ENCODE results near the gene RIN3.

The RIN3 gene

DNA sequence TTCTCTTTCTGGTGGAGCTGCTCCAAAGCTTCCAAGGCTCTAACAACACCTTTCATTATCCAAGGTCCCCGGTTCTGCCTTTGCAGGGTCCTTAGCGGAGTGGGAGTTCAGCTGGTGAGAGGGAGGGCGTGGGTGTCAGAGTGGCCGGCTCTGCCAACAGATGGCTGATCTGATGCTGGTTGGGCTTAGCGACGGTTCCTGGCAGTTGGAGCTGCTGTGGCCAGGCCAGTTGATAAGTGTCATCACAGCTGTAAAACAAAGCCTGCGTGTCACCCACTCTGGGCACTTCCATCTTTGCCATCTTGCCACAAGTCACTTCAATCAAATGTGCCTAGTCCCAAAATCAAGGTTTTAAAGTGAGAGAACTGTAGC is 36.3 kb downstream of the RIN3 start:
- TF ChIP-seq, protein P1, sequence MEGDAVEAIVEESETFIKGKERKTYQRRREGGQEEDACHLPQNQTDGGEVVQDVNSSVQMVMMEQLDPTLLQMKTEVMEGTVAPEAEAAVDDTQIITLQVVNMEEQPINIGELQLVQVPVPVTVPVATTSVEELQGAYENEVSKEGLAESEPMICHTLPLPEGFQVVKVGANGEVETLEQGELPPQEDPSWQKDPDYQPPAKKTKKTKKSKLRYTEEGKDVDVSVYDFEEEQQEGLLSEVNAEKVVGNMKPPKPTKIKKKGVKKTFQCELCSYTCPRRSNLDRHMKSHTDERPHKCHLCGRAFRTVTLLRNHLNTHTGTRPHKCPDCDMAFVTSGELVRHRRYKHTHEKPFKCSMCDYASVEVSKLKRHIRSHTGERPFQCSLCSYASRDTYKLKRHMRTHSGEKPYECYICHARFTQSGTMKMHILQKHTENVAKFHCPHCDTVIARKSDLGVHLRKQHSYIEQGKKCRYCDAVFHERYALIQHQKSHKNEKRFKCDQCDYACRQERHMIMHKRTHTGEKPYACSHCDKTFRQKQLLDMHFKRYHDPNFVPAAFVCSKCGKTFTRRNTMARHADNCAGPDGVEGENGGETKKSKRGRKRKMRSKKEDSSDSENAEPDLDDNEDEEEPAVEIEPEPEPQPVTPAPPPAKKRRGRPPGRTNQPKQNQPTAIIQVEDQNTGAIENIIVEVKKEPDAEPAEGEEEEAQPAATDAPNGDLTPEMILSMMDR (conservative IDR thresholded peaks at IDR 0.05; ENCODE audit: low read depth), result no peak
- DNase-seq (ENCODE audit: low spot score), result no peak
- ChIA-PET POLR2A (ENCODE audit: low non-redundant PET) (interaction anchor here (0.7 kb wide), 1 partner anchor 94 kb away, joined by 3 read pairs; no protein-coding TSS in a partner anchor), CTCF (interaction anchor here (0.5 kb wide), 1 partner anchor 1535 kb away, joined by 9 read pairs; no protein-coding TSS in a partner anchor)
- H3K27ac ChIP-seq, result no peak overlapping the region

DNA sequence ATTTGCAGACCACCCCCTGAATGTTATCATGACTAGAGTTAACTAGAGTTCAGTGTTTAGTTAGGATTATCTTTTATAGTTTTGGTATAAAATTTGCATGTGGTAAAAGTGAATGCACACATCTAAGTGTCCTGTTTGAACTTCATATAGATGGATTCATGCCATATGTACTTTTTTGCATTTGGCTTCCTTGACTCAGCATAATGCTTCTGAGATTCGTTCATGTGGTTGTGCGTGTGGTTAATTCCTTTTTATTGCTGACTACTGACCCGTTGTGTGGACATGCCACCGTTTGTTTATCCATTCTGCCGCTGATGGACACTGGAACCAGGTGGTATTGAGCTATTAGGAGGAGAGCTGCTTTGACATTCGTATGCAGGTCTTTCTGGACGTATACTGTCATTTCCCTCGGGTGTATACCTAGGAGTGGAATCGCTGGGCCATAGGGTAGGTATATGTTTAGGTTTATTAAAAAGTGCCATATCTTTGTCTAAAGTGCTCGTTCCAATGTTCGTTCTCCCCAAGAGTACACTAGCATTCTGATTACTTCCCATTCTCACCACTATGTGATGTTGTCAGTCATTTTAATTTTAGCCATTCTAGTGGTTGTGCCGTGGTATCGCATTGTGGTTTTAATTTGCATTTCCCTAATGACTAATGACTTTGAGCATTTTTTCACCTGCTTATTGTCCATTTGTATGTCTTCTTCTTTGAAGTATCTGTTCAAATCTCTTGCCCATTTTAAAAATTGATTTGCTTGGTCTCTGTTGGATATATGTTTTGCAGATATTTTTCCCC is 37.7 kb downstream of the RIN3 start:
- TF ChIP-seq, protein P1 (conservative IDR thresholded peaks at IDR 0.05; ENCODE audit: low read depth), result no peak
- no peak overlapping the region for H3K27ac ChIP-seq
- ChIA-PET CTCF (no interaction called here), POLR2A (ENCODE audit: low non-redundant PET) (no interaction called here)
- DNase-seq (ENCODE audit: low spot score), result no peak

DNA sequence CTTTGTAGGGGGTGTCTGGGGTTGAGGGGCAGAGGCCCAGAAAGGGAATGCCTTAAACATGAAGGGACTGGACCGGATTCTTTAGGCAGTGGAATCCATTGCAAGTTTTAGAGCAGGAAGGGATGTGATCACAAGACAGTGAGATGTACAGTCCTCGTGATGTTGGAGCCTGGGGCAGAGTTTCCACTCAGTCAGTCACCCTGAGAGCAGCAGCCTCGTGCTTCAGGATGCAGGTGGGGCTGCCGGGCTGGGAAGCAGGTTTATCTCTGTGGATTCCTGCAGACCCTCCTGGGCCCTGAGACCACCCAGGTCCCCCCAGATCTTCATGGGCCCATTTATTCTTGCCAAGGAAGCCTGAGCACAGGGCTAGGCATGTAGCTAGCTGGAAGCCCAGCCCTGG is 38.5 kb downstream of the RIN3 start:
- DNase-seq (ENCODE audit: low spot score), result no peak
- TF ChIP-seq, protein P1 (conservative IDR thresholded peaks at IDR 0.05; ENCODE audit: low read depth), result no peak
- no peak overlapping the region for H3K27ac ChIP-seq
- CTCF ChIA-PET, result no interaction called here
- POLR2A ChIA-PET (ENCODE audit: low non-redundant PET), result no interaction called here

DNA sequence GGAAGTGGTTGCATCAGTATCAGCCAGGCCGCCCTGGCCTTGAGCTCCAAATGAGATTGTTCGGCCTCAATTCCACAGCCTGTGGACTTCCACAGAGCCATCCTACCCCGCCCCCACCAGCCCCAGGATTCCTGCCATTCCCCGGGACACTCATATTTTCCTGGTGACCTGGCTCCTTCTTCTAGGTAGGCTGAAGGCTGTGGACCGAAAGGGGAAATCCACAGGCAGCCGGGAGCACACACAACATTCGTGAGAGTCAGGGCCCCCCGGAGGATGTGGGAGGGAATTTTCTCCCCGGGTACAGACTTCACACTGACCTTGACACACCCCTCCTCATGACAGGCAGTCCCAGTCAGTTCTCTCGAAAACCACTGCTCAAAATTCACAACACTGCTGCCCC is 39.9 kb downstream of the RIN3 start:
- ChIA-PET POLR2A (ENCODE audit: low non-redundant PET) (no interaction called here), CTCF (no interaction called here)

DNA sequence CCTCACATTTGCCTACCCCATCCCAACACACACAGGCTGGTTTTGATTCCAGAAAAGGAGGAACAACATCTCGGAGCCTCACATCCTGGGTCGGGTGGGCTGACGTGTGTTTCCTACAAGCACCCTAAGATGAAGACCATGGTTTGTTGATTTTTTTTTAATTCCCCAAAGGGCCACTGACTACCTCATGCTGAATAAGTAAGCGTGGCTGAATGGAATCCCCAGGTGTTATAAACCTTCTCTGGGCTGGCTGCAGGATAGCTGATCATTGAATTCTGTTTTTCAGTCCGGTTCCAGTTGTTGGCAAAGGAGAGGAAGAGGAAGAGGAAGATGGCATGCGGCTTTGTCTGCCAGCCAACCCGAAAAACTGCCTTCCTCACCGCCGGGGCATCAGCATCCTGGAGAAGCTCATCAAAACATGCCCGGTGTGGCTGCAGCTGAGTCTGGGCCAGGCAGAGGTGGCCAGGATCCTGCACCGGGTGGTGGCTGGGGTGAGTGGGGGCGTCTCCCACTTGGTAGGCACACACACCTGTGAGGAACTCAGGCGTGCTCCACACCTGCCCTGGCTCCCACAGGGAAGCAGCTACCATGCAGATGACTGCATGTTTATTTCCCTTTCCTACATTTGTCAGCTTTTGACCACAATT is 42.0 kb downstream of the RIN3 start:
- H3K27ac ChIP-seq, result no peak overlapping the region
- ChIA-PET CTCF (no interaction called here), POLR2A (ENCODE audit: low non-redundant PET) (no interaction called here)
- TF ChIP-seq, protein P1 (conservative IDR thresholded peaks at IDR 0.05; ENCODE audit: low read depth), result no peak
- DNase-seq (ENCODE audit: low spot score), result no peak

More for the DNA sequence above, 39.9 kb downstream of the RIN3 start:
- H3K27ac ChIP-seq, result no peak overlapping the region
- TF ChIP-seq, protein P1 (conservative IDR thresholded peaks at IDR 0.05; ENCODE audit: low read depth), result no peak
- no peak for DNase-seq (ENCODE audit: low spot score)

DNA sequence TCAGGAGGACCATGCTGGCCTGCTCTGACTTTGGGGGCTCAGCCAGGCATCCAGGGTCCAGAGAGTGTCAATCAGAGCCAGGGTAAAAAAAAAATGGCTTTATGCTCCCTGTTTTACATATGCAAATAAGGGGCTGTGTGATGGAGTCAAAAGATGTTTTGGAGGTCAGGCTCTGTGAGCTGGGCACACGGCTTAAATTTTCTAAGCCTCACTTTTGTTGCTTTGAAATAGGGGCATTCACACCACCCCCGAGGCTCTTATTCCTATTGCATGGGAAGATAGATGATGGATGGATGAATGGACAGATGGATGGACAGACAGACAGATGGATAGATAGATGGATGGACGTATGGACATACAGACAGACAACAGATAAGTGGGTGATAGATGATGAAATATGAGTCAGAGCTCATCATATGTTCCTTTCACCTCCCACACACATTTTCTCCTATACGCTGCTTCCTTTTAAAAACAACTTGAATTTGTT is 42.7 kb downstream of the RIN3 start:
- H3K27ac ChIP-seq, result no peak overlapping the region
- ChIA-PET CTCF (no interaction called here), POLR2A (ENCODE audit: low non-redundant PET) (no interaction called here)
- no peak for DNase-seq (ENCODE audit: low spot score)
- TF ChIP-seq, protein P1 (conservative IDR thresholded peaks at IDR 0.05; ENCODE audit: low read depth), result no peak
